Fibroblast of lung (primary cell): Measurements from ENCODE around the gene ATP5PD. TPM values are rescaled to one million over a fixed set of nuclear protein-coding genes. Genes with fewer than 3 reads are reported as not detected.
"Not testable (repeated sequence)": the region's sequence is repeated elsewhere in the genome, so short reads cannot be mapped to it uniquely, and the experiment has no call there.

Experiments
- DNase-seq, 2 donors: peaks; one replicate each; pipeline versions ENCODE4 v3.0.0 to v3.0.0-alpha.2; 2010; ENCODE audit warnings: low read depth in 2 of 2
- H2AFZ ChIP-seq: 2 replicates; pipeline ENCODE4 v1.5.1; 2012; ENCODE audit warnings: low read length, control low read depth, inconsistent platforms
- H3K27ac ChIP-seq: 2 replicates; pipeline ENCODE4 v1.5.1; 2011; ENCODE audit warnings: low read length, control low read depth; ENCODE audit not compliant: insufficient read depth
- H3K27me3 ChIP-seq: 2 replicates; pipeline ENCODE4 v1.5.1; 2011; ENCODE audit warnings: mild to moderate bottlenecking, low read length; ENCODE audit not compliant: control insufficient read depth, insufficient read depth
- H3K36me3 ChIP-seq: 2 replicates; pipeline ENCODE4 v1.5.1; 2011; ENCODE audit warnings: low read length; ENCODE audit not compliant: control insufficient read depth, insufficient read depth
- H3K4me1 ChIP-seq: 2 replicates; pipeline ENCODE4 v1.5.1; 2011; ENCODE audit warnings: low read length; ENCODE audit not compliant: control insufficient read depth, insufficient read depth; ENCODE audit errors: extremely low read depth
- H3K4me2 ChIP-seq: 2 replicates; pipeline ENCODE4 v1.5.1; 2011; ENCODE audit warnings: low read length, control low read depth; ENCODE audit not compliant: insufficient read depth; ENCODE audit errors: extremely low read depth
- H3K4me3 ChIP-seq, 4 experiments: fragments of 200-600 bp in 1 of 4; sonication (generic) in 1 of 4; replicated peaks in 1 of 4; 2 replicates each; pipeline ENCODE4 v1.5.1; 2011 to 2016; ENCODE audit warnings: low read length in 4 of 4, low read depth in 3 of 4, mild to moderate bottlenecking in 3 of 4, control low read depth in 2 of 4, inconsistent platforms in 1 of 4, mixed read lengths in 1 of 4; ENCODE audit not compliant: insufficient read depth in 1 of 4; ENCODE audit errors: control extremely low read depth in 1 of 4
- H3K79me2 ChIP-seq: 2 replicates; pipeline ENCODE4 v1.5.1; 2012; ENCODE audit warnings: mild to moderate bottlenecking, low read length, inconsistent platforms; ENCODE audit not compliant: control insufficient read depth, insufficient read depth
- H3K9ac ChIP-seq: 2 replicates; pipeline ENCODE4 v1.5.1; 2011; ENCODE audit warnings: mild to moderate bottlenecking, low read length, control low read depth; ENCODE audit not compliant: insufficient read depth
- H3K9me3 ChIP-seq: 2 replicates; pipeline ENCODE4 v1.5.1; 2012; ENCODE audit warnings: low read depth, low read length; ENCODE audit not compliant: control insufficient read depth, insufficient read depth
- H4K20me1 ChIP-seq: 2 replicates; pipeline ENCODE4 v1.5.1; 2011; ENCODE audit warnings: low read length; ENCODE audit not compliant: control insufficient read depth, insufficient read depth; ENCODE audit errors: extremely low read depth
- EZH2 ChIP-seq: IDR thresholded peaks from 2 replicates; pipeline ENCODE4 v1.5.1; 2012; ENCODE audit warnings: low read length, control low read depth, mild to moderate bottlenecking; ENCODE audit errors: missing control alignments
- polyA plus RNA-seq, 2 donors: library from polyadenylated mRNA; depleted of rRNA in 1 of 2; stranded (reverse) in 1 of 2; unstranded in 1 of 2; fragments of >200 nt; gene quantifications; 2 replicates each; pipeline ENCODE4 v1.2.1, GENCODE V29; 2011 to 2012; ENCODE audit warnings: missing spikeins in 1 of 2
- total RNA-seq: library from RNA; depleted of rRNA; stranded (reverse); fragments of >200 nt; gene quantifications from 2 replicates; pipeline ENCODE4 v1.2.1, GENCODE V29; 2014
- TF ChIP-seq, protein P1 (sequence below), 2 donors: IDR thresholded peaks in 1 of 2; conservative IDR thresholded peaks in 1 of 2; 1 replicate in 1 of 2; 2 replicates in 1 of 2; pipeline ENCODE4 v1.5.1; 2011 to 2012; ENCODE audit warnings: low read length in 2 of 2, control low read depth in 1 of 2, inconsistent platforms in 1 of 2, low read depth in 1 of 2, mild to moderate bottlenecking in 1 of 2

ATP5PD gene
- total and polyA plus RNA-seq, 2 donors (not counting 1 experiment from before 2014, with no cell fraction given): 317 to 442 TPM

DNA sequence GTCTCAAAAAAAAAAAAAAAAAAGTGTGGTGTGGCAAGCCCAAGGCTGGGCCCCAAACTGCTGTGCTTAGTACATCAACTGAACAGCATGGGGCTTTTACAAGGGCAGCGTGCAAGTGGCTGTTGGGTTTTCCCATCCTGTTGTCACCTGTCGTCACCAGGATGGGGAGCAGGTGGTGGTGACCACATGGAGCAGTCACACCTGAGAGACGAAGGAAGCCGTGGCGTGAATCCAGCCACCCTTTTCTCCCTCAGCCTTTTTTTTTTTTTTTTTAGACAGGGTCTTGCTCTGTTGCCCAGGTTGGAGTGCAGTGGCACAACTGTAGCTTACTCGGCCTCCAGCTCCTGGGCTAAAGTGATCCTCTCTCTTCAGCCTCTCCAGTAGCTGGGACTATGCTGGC, 38.4 kb downstream of the ATP5PD start:
- H3K4me2 ChIP-seq: no peak overlapping the region
- no peaks in the 10 kb centered on the region for H3K9me3 ChIP-seq
- DNase-seq: no peak
- H3K36me3 ChIP-seq: peaks cover 6% of the 10 kb centered on the region
- peaks cover 6% of the 10 kb centered on the region for H3K79me2 ChIP-seq
- peaks cover 6% of the 10 kb centered on the region for H3K4me1 ChIP-seq
- no peak overlapping the region for H3K4me3 ChIP-seq
- H2AFZ ChIP-seq: no peak overlapping the region
- TF ChIP-seq, protein P1, sequence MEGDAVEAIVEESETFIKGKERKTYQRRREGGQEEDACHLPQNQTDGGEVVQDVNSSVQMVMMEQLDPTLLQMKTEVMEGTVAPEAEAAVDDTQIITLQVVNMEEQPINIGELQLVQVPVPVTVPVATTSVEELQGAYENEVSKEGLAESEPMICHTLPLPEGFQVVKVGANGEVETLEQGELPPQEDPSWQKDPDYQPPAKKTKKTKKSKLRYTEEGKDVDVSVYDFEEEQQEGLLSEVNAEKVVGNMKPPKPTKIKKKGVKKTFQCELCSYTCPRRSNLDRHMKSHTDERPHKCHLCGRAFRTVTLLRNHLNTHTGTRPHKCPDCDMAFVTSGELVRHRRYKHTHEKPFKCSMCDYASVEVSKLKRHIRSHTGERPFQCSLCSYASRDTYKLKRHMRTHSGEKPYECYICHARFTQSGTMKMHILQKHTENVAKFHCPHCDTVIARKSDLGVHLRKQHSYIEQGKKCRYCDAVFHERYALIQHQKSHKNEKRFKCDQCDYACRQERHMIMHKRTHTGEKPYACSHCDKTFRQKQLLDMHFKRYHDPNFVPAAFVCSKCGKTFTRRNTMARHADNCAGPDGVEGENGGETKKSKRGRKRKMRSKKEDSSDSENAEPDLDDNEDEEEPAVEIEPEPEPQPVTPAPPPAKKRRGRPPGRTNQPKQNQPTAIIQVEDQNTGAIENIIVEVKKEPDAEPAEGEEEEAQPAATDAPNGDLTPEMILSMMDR (conservative IDR thresholded peaks at IDR 0.05 in 1 of 2, IDR thresholded peaks at IDR 0.05 in 1 of 2; ENCODE audit: low read depth in 1 of 2, low read length in 2 of 2): no peak
- no peak for TF ChIP-seq EZH2
- no peaks in the 10 kb centered on the region for H4K20me1 ChIP-seq
- H3K27me3 ChIP-seq: no peaks in the 10 kb centered on the region
- no peak overlapping the region for H3K27ac ChIP-seq
- H3K9ac ChIP-seq: no peak overlapping the region

GRCh38 chr17:75006653-75007052, 40.1 kb downstream of the ATP5PD start:
- Histone ChIP-seq H3K27me3 (no peaks in the 10 kb centered on the region), H3K27ac (no peak overlapping the region), H3K9me3 (no peaks in the 10 kb centered on the region), H3K4me2 (no peak overlapping the region), H3K4me1 (peaks cover 3% of the 10 kb centered on the region), H3K4me3 (no peak overlapping the region), H3K79me2 (no peaks in the 10 kb centered on the region), H3K36me3 (peaks cover 12% of the 10 kb centered on the region), H4K20me1 (no peaks in the 10 kb centered on the region), H2AFZ (no peak overlapping the region), H3K9ac (no peak overlapping the region)
- TF ChIP-seq, protein P1 (conservative IDR thresholded peaks at IDR 0.05 in 1 of 2, IDR thresholded peaks at IDR 0.05 in 1 of 2; ENCODE audit: low read depth in 1 of 2, low read length in 2 of 2): no peak
- TF ChIP-seq EZH2: no peak
- no peak for DNase-seq

DNA sequence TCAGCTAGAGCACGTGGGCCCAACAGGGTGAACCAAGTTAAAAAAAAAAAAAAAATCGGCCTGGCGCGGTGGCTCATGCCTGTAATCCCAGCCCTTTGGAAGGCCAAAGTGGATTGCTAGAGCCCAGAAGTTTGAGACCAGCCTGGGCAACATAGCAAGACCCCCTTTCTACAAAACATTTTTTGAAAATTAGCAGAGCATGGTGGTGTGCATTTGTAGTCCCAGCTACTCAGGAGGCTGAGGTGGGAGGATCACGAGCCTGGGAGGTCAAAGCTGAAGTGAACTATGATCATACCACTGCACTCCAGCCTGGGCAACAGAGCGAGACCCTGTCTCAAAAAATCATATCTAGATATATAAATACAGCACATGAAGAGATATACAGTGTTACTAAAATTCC, 40.7 kb downstream of the ATP5PD start:
- H3K4me1 ChIP-seq: not testable (repeated sequence)

More for the DNA sequence above, 40.7 kb downstream of the ATP5PD start:
- not testable (repeated sequence) for H3K79me2 ChIP-seq, H2AFZ ChIP-seq, H3K9me3 ChIP-seq, H3K4me2 ChIP-seq, DNase-seq, H3K9ac ChIP-seq, H3K4me3 ChIP-seq, H3K27me3 ChIP-seq, H4K20me1 ChIP-seq, H3K27ac ChIP-seq
- H3K36me3 ChIP-seq: peaks cover 12% of the 10 kb centered on the region
